Measurements from ENCODE around the gene AGR2.
"Not testable (repeated sequence)": the region's sequence is repeated elsewhere in the genome, so short reads cannot be mapped to it uniquely, and the experiment has no call there.

The AGR2 gene

DNA sequence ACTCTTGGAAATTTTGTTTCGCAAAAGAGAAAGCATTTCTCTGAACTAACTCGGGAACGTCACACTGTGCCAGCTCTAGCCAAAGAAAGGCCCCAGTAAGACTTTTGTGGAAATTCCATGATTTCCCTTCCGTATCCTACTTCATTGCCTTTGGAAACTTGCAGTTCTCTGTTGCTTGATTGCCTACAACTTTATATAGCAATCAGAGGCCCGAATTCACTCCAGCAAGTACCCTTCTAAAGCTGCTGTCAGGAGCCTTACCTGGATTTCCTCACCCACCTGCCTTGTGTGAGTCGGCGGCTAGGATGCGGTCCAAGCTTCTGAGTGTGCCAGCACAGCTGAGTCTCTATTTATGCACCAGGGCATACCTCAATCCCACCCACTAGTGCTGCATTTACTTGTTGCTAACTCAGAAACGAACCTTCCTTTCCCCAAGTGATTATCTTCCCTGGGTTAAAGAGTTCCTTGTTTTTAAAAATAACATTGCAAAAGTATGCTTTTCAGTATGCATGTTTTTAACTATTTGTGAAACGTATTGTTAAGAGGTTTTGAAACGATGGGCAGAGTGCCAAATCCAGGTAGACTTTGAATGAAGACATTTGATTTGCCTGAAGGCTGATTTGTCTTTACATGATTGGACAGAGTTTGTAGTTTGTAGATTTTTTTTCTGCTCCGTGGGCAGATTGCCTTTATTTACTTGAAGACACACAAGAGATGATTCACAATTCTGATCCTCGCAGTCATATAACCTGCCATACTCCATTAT is at the start of gene AGR2:
Gene AGR2, minus strand, starts transcription at position 326 of the 766 bp plus-strand sequence. CDS start 3,203 bp downstream, outside the sequence.
- no peak for DNase-seq (ENCODE audit: low read depth in 2 of 2)

DNA sequence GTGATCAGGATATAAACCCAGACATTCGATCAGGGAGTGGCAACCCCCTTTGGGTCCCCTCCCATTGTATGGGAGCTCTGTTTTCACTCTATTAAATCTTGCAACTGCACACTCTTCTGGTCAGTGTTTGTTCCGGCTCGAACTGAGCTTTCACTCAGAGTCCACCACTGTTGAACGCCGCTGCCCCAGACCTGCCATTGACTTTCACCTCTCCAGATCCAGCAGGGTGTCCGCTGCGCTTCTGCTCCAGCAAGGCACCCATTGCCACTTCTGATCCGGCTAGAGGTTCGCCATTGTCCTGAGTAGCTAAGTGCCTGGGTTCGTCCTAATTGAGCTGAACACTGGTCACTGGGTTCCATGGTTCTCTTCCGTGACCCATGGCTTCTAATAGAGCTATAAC is 48.4 kb upstream of the AGR2 start:
- DNase-seq (ENCODE audit: low read depth in 2 of 2), result not testable (repeated sequence)

GRCh38 chr7:16851829-16852228 is 47.0 kb upstream of the AGR2 start:
- DNase-seq (ENCODE audit: low read depth in 2 of 2), result no peak

DNA sequence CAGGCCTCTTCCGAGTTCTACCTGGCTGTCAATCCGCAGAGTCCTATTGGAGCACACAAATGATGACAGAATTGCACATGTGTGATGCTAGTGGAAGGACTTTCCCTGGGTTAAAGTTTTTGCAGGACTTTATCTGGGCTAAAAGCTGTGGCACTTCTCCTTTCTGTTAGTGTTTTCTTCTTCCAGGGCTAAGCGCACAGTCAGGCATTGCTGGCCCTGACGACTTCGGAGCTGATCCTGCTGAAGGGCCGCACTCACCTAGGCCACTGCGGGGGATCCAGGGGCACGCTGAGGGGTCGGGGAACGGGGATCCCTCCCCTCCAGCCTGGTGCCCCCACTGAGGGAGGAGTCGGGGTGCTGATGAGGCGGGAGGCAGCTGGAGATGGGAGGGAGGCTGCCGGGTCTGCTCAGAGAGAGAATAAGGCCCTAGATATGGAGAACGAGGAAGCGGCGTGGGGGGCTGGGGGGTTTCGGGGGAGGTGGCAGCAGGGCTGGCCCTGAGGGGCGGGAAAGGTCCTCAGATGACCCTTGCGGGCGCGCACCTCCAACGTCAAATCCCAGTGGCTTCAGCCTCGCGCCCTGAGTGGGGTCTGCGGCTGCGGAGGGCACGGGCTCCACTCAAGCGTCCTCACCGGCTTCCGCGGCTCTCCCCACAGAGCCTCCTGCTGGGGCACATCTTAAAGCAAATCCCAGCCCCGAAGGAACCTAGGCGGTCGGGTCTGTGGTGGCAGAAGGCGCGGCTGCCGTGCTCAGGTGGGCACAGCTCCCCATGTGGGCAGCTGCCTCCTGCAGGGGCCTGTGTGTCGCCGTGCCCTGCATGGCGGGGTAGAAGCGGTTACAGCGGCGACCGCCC is 46.0 kb upstream of the AGR2 start:
- no peak for DNase-seq (ENCODE audit: low read depth in 2 of 2)

- DNase-seq (ENCODE audit: low read depth in 2 of 2), result no peak
Observed at GRCh38 chr7:16849296-16850148, 44.7 kb upstream of the AGR2 start.

DNA sequence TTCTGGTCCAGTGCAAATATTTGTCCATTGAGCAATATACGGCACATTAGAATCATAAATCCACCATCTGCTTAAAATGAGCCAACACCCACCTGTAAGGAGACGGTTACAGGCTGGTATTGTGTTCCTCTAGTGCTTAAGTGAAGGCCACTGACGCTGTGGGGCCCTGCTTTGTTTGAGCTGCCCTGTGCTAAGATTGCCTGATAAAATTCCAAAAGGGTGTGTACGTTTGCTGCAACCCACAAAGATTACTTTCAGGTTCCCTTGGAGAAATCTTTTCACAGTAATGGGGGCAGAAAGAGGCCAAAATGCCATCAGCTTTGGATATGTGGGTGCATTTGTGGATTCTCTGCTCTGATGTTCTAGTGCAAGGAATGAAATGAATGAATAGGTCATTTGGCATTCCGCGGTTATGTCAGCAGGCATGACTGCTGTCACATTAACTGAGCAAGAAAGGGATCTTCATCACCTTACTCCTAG is 42.6 kb upstream of the AGR2 start:
- DNase-seq (ENCODE audit: low read depth in 2 of 2), result no peak

DNA sequence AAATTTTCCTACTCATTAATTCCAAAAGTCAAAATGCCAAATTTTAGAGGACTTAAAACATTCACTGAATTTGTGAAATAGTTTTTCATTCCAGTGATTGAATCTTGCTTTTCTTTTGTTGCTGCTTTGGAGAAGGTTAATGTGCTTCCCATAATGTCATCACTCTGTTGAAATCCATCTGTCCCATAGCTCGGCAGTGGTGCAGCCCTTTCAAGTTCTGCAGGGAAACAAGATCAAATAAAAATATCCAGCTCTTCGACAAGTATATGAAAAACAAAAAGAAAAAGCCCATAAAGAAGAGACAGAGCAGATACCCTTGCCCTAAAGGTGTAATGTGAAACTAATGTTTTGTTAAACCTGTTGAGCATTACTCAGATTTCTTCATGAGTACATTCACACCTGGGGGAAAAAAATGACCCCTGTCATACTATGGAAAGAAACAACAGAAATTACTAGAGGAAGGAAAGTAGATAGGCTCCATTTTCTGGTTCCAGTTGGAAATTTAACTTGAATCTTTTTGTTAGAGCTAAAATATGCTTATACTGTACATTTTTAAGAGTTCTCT is 41.9 kb upstream of the AGR2 start:
- DNase-seq (ENCODE audit: low read depth in 2 of 2), result no peak

GRCh38 chr7:16845746-16846145 is 40.9 kb upstream of the AGR2 start:
- DNase-seq (ENCODE audit: low read depth in 2 of 2), result no peak

DNA sequence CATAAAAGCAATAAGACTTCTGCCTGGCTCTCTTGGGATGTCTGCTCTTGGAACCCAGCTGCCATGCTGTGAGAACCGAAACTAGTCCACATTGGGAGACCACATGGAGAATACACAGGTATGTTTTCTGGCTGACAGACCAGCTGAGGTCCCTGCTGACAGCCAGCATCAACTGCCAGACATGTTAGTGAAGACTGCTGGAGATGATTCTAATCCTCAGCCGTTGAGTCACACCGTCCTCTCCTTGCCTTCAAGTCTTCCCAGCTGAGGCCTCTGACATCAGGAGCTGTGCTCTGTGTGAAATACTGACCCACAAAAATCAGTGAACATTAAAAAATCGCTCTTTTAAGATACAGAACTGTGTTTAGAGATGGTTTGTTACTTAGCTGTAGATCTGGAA is 36.9 kb upstream of the AGR2 start:
- DNase-seq (ENCODE audit: low read depth in 2 of 2), result no peak

DNA sequence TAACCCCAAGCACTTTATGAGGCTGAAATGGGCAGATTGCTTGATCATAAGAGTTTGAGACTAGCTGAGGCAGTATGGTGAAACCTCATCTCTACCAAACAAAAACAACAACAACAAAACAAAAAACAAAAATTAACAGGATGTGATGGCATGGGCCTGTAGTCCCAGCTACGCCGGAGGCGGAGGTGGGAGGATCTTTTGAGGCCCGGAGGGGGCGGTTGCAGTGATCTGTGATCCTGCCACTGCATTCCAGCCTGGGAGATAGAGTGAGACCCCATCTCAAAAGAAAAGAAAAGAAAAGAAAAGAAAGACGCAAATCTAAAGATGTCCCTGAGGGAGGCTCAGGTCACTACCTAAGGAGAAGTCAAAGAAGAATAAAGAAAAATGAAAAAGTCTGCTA is 35.3 kb upstream of the AGR2 start:
- no peak for DNase-seq (ENCODE audit: low read depth in 2 of 2)

DNA sequence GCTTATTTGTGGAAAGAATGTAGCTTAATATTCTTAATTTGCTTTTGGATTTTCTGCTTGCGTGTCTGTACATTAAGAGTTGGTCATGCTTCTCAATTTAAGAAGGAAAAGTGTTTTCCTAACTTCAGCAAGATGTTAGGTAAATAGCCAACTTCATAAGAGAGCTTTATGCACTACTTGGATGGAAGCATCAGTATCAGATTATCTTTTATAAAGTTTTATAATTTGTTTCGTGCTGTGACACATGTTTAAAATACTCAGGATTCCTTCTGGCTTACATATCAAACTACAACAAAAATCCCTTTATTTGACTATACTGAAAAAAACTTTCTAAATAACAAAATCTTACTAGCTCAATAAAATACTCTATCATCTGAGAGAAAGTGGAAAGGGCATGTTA is 34.8 kb upstream of the AGR2 start:
- DNase-seq (ENCODE audit: low read depth in 2 of 2), result no peak

GRCh38 chr7:16838891-16839290 is 34.1 kb upstream of the AGR2 start:
- DNase-seq (ENCODE audit: low read depth in 2 of 2), result no peak

- no peak for DNase-seq (ENCODE audit: low read depth in 2 of 2)
Observed at GRCh38 chr7:16838386-16838785, 33.6 kb upstream of the AGR2 start.

- DNase-seq (ENCODE audit: low read depth in 2 of 2), result no peak
Observed at GRCh38 chr7:16836481-16836880, 31.7 kb upstream of the AGR2 start.

DNA sequence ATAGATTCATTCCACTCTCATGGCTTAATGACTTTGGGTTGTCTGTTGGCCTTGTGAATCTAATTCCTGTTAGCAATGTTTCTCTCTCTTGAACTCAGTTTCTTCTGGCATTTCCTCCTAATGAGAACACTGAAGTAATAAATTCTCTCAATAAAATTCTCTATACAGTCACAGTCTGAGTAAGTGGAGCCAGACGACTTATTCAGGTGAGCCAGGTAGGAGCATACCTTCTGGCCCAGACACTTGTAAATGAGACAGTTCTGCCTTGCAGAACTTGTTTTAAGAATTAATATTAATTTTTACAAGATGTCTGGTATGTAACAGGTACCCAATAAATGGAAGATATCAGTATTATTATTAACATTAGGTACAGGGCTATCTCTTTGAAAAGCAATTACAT is 28.6 kb upstream of the AGR2 start:
- DNase-seq (ENCODE audit: low read depth in 2 of 2), result no peak

DNA sequence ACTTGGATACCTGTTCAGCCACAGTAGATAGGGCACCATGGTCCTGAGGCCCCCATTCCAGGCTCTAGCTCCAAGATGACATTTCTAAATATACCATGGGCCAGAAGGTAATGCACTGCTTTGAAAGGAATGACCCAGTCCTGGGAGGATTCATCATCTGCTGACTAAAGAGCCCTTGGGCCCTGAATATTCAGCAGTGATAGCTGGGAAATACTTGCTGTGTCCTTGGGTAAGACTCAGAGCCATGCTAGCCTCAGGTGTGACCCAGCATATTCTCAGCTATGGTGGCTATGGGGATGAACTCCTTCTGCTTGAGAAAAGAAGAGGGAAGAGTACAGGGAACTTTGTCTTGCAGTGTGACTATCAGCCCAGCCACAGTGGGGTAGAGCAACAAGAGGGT is 21.3 kb upstream of the AGR2 start:
- DNase-seq (ENCODE audit: low read depth in 2 of 2), result no peak

DNA sequence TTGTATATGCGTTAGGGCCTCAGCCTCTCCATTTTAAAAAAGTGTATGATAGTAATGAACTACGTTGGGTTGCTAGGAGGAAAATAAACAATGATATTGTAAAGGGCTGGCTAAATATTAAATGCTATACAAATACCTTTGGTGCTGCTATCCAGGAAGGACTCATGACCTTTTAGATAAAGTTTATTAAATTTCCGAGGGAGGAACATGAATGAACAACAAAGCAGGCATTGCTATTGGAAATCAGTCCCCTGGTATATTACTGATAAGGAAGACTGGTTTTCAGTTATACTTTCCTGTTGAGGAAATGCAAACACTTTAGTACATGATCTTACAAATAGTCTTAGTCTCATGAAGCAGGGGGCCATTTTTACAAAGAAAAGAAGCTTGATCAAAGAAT is 17.2 kb upstream of the AGR2 start:
- no peak for DNase-seq (ENCODE audit: low read depth in 2 of 2)

DNA sequence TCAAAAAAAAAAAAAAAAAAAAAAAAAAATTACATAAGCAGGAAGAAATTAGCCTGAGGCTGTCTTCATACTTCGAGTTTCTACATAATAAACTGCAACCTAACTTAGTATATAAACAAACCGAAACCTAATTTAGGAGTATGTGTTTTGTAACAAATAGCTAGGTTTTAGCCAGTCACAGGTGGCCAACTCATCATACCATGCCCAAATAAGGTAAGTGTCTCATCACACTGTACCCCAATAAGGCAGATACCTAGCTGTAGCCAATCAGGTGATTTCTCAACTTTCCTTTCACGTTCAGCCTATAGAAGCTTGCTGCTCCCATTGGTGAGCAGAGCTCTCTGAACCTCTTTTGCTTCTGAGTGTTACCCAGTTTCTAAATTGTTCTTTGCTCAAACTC is 13.9 kb upstream of the AGR2 start:
- no peak for DNase-seq (ENCODE audit: low read depth in 2 of 2)

DNA sequence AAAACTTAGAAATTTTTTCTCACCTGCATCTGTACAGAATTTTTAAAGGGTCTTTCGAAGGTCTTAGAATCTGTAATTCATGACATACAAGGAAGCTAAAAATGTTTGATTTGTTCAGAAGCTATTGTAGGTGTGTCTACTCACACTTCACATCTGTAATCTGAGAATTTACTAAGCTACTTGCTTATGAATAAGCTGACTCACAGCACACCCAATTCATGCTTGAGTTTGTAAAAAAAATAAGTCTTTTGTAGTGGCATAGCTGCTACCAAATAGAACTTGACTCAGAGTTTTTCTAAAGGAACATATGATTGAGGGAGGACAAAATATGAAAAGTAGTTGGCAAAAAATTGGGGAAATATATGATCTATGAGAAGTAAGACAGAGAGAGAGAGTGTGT is 12.7 kb upstream of the AGR2 start:
- no peak for DNase-seq (ENCODE audit: low read depth in 2 of 2)

- no peak for DNase-seq (ENCODE audit: low read depth in 2 of 2)
Observed at GRCh38 chr7:16816824-16817223, 12.0 kb upstream of the AGR2 start.

- no peak for DNase-seq (ENCODE audit: low read depth in 2 of 2)
Observed at GRCh38 chr7:16815001-16815400, 10.2 kb upstream of the AGR2 start.

DNA sequence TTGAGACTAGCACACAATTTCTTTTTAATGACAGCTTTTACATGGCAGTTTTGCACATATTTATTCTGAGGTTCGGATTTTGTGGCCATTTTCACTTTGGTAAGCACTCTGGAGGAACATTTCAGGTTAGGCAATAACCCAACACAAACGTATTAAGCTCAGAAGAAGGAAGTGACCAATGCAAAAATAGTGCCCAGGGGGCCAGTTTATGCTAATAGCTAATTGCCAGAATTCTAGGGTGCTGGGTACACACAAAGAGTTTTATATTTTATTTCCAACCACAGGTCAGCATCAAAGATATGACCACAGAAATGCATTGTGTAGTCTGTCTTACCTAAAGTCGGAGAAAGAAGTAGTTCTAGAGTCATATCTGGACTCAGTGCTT is 8.4 kb upstream of the AGR2 start:
- DNase-seq (ENCODE audit: low read depth in 2 of 2), result no peak

All from stimulated activated CD4-positive, alpha-beta T cell treated with anti-CD3 and anti-CD28 coated beads, Interleukin-15, amount 100 ng/mL, for 48 hours (primary cell).